ENCODE results near the gene NAA10. TPM values are rescaled to one million over a fixed set of nuclear protein-coding genes. Genes with fewer than 3 reads are reported as not detected.

The NAA10 gene
- total RNA-seq, 1 experiment from 2014 or later = 246 TPM

- Histone ChIP-seq H3K4me3 (ENCODE audit: low read depth in 2 of 2, low read length in 2 of 2) (no peak overlapping the region), H3K4me1 (ENCODE audit: control insufficient read depth, insufficient read depth, low read length) (no peaks in the 10 kb centered on the region), H3K9me3 (ENCODE audit: control insufficient read depth, insufficient read depth, low read depth, low read length) (no peaks in the 10 kb centered on the region), H3K27me3 (ENCODE audit: control insufficient read depth, insufficient read depth, low read length) (no peaks in the 10 kb centered on the region), H3K36me3 (ENCODE audit: control insufficient read depth, insufficient read depth, low read length) (peaks cover 2% of the 10 kb centered on the region), H3K27ac (ENCODE audit: low read length) (no peak overlapping the region)
- in situ Hi-C loops (cut with HindIII; ENCODE audit: low pct_unique_long_range_greater_than_20kb, low sequenced_read_pairs) (no loop called here), intact Hi-C loops (cut with micrococcal nuclease; ENCODE audit: unreplicated experiment) (no loop called here)
- TF ChIP-seq POLR2AphosphoS5 (IDR thresholded peaks at IDR 0.05; ENCODE audit: low read depth, low read length) (no peak), SIN3A (IDR thresholded peaks at IDR 0.05; ENCODE audit: borderline replicate concordance, insufficient read depth, low read depth, low read length) (no peak), REST (IDR thresholded peaks at IDR 0.05; ENCODE audit: insufficient read depth in 1 of 2, low read depth in 2 of 2, low read length in 1 of 2) (no peak), TCF7L2 (IDR thresholded peaks at IDR 0.05; ENCODE audit: low read depth, low read length) (no peak), CTCF (IDR thresholded peaks at IDR 0.05) (no peak)
- ChIA-PET POLR2A (no interaction called here), CTCF (no interaction called here)
- DNase-seq (ENCODE audit: low read depth, low spot score) (no peak), ATAC-seq (no peak)
- TSS peak; percentile 39 for BruUV-seq (replicated peaks)
Measured at GRCh38 chrX:153954558-153955227, 19.9 kb upstream of the NAA10 start.

DNA sequence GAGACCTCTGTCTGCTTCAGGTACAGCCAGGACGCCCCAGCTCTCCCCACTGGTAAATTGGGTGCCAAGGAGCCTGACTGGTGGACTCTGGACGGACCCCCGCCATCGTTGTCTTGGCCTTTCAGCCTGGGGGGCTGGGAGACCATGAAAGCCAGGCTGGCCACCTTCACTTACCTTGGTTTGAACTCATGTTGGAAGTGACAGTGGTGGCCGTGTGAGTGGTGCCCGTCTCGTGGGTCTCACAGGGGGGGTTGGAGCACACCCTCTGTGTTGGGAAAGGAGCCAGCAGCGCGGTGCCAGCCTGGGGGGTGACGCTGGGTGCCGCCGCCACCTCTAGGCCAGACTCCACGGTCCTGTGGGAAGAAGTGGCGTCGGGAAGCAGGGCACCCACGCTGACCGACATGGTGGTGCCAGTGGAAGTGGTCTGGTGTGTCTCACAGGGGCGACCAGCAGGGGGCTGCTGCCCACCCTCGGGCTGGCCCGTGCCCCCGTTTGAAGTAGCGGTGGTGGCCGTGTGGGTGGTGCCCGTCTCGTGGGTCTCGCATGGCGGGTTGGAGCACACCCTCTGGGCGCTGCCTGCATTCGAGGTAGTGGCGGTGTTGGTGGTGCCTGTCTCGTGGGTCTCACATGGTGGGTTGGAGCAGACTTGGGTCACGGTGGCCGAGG lies 19.2 kb upstream of the NAA10 start:
- ATAC-seq = no peak
- H3K27ac ChIP-seq (ENCODE audit: low read length) = 0 out of 2 replicates have a peak overlapping the region, but pooled peaks have one; percentile 1
- peaks cover 2% of the 10 kb centered on the region for H3K36me3 ChIP-seq (ENCODE audit: control insufficient read depth, insufficient read depth, low read length)
- peaks cover 4% of the 10 kb centered on the region for H3K4me1 ChIP-seq (ENCODE audit: control insufficient read depth, insufficient read depth, low read length)
- intact Hi-C loops (cut with micrococcal nuclease; ENCODE audit: unreplicated experiment) = no loop called here
- no TSS peak for BruUV-seq (replicated peaks)
- TF ChIP-seq POLR2AphosphoS5 (IDR thresholded peaks at IDR 0.05; ENCODE audit: low read depth, low read length) (no peak), SIN3A (IDR thresholded peaks at IDR 0.05; ENCODE audit: borderline replicate concordance, insufficient read depth, low read depth, low read length) (no peak), REST (IDR thresholded peaks at IDR 0.05; ENCODE audit: insufficient read depth in 1 of 2, low read depth in 2 of 2, low read length in 1 of 2) (no peak), CTCF (IDR thresholded peaks at IDR 0.05) (no peak), TCF7L2 (IDR thresholded peaks at IDR 0.05; ENCODE audit: low read depth, low read length) (no peak)
- no peaks in the 10 kb centered on the region for H3K9me3 ChIP-seq (ENCODE audit: control insufficient read depth, insufficient read depth, low read depth, low read length)
- ChIA-PET CTCF (interaction anchor here (0.8 kb wide), 1 partner anchor 142 kb away, joined by 3 read pairs; no protein-coding TSS in a partner anchor), POLR2A (no interaction called here)
- H3K27me3 ChIP-seq (ENCODE audit: control insufficient read depth, insufficient read depth, low read length) = no peaks in the 10 kb centered on the region
- DNase-seq (ENCODE audit: low read depth, low spot score) = no peak
- in situ Hi-C loops (cut with HindIII; ENCODE audit: low pct_unique_long_range_greater_than_20kb, low sequenced_read_pairs) = no loop called here
- H3K4me3 ChIP-seq (ENCODE audit: low read depth in 2 of 2, low read length in 2 of 2) = no peak overlapping the region

Data from Panc1 (cell line).